HG03469 (cell line): ENCODE results near the gene GSTM2.
A peak's percentile ranks its signal among the peaks of the same experiment; 100 is the strongest.
"Not testable (repeated sequence)": the region's sequence is repeated elsewhere in the genome, so short reads cannot be mapped to it uniquely, and the experiment has no call there.

ENCODE experiments used
- ATAC-seq: cut with Tn5 transposase; IDR thresholded peaks from one replicate; pipeline ENCODE4 v1.9.1; 2021; ENCODE audit warnings: mild to moderate bottlenecking, moderate library complexity, moderate number of reproducible peaks; ENCODE audit not compliant: unreplicated experiment

GSTM2 gene

GRCh38 chr1:109673861-109674260 lies 6.0 kb downstream of the GSTM2 start:
- ATAC-seq = not testable (repeated sequence)

DNA sequence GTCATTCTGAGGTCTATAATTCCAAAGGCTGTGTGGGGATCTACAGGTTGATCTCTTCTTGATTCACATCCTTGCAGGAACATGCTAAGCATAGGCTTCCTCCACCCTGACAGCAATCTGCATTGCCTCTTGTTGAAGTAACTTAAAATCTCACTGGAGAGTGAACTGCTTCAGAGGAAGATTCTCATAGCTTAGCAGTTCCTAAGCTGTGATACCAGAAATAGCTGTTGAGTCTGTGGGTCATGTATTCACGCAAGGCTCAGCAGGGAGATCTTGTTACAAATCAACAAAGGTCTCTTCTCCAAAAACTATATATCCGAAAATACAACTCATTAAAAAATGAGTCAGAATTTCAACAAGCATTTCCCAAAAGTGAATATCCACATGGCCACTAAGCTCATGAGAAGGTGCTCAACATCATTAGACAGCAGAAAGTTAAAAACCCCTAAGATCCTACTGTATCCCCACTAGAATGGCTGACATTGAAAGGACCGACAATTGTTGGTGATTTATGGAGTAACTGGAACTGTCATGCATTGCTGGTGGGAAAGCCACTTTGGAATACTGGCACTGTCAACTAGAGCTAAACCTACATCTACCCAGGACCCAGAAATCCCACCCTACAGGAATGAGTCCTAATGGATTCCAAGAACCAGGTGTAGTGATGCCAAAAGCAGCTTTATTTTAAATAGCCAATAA lies 9.0 kb downstream of the GSTM2 start:
- not testable (repeated sequence) for ATAC-seq

DNA sequence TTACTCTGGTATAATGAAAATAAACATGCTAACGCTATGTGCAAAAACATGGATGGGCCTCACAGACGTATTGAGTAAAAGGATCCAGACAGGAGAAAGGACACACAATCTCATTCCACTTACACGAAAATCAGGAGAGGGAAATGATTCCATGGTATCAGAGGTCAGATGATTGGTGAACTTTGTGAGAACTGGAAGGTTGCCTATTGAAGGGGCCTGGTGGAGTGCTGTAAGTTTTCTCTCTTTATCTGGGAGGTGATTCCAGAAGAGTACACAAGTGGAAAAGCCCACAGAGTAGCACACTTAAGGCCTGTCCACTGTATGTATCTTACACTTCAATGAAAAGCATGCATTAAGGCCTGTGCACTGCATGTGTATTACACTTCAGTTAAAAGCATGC lies 9.6 kb downstream of the GSTM2 start:
- ATAC-seq = no peak

GRCh38 chr1:109678637-109679036 lies 10.8 kb downstream of the GSTM2 start:
- not testable (repeated sequence) for ATAC-seq

GRCh38 chr1:109684777-109685176 lies 16.9 kb downstream of the GSTM2 start:
- not testable (repeated sequence) for ATAC-seq

DNA sequence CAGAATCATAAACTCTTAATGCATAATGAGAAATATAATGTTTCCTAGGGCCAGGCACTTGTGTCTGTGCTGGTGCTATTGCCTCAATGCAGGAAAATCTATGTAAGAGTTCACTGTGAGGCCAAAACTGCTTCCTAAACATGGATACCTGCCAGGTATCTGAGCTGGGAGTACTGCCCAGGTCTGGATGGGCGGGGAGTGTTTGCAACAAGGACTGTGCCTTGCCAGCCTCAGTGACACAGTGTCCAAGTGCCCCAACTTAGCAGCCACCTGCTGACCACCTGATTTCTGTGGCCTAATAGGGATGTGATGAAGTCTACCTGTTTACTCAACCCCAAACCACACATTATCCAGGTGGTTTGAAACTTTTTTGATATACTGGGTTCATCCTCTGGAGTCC lies 17.5 kb downstream of the GSTM2 start:
- ATAC-seq = not testable (repeated sequence)

DNA sequence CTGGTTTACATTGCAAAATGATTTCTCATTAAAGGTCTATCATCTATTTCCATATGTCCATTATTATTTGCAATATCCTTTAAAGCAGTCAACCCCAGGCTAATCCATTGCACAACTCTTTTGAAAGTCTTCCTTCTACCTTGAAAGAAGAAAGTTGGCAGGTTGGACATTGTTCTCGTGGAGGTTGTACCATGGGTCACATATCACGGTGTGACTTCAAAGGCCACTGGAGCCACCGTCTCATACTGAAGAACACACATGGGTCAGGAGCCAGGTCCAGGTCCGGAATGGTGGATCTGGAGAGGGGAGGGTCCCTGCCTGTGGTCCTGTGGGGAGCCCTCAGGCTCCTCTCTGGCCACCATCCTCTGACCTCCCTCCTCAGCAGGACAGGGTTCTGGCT lies 18.0 kb downstream of the GSTM2 start:
- not testable (repeated sequence) for ATAC-seq

DNA sequence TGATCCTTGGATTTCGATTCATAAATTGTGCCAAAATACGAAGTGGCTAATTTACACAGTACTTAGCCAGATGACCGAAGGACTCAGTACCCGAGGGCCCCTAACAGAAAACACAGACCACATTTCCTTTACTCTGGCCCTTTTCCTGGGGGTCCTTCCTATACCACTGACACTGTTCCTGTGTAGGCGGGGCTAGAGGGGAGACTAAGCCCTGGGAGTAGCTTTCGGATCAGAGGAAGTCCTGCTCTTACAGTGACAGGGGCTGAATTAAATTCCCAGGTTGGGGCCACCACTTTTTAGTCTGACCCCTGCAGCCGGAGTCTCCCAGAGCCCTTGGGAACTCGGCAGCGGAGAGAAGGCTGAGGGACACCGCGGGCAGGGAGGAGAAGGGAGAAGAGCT lies 19.3 kb downstream of the GSTM2 start:
- ATAC-seq = not testable (repeated sequence)

GRCh38 chr1:109687641-109688499 lies 20.0 kb downstream of the GSTM2 start, which contains the start of gene GSTM1:
GSTM1 (plus strand) TSS chr1:109687817; CDS start chr1:109687874, 57 bp downstream.
- peak; percentile 91 for ATAC-seq

- no peak for ATAC-seq
Measured at GRCh38 chr1:109689844-109690405, 22.1 kb downstream of the GSTM2 start.

DNA sequence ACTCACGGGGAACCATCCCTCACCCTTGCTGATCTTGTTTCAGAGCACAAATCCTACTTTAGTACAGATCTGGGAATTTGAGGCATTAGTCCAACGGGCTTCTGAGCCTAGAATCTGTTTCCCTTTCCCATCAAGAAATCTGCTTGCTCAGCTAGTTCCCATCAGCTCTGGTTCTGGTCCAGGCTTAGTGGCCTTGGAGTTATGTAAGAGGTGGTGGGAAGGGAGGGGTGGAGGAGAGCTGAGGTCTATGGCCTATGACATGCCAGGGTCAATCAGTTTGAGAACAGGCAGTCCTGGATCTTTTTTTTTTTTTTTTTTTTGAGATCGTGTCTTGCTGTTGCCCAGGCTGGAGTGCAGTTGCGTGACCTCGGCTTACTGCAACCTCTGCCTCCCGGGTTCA lies 23.9 kb downstream of the GSTM2 start:
- ATAC-seq = no peak

DNA sequence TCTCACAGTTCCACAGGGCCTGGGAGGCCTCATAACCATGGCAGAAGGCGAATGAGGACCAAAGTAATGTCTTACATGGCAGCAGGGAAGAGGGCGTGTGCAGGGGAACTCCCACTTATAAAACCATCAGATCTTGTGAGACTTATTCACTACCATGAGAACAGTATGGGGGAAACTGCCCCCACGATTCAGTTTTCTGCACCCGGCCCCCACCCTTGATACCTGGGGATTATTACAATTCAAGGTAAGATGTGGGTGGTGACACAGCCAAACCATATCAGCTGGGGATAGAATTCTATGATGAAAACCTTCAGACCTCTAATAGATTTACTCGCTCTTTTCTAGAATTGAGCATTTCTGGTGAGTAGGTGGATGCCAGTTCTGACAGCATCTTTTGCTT lies 26.5 kb downstream of the GSTM2 start:
- ATAC-seq = not testable (repeated sequence)

DNA sequence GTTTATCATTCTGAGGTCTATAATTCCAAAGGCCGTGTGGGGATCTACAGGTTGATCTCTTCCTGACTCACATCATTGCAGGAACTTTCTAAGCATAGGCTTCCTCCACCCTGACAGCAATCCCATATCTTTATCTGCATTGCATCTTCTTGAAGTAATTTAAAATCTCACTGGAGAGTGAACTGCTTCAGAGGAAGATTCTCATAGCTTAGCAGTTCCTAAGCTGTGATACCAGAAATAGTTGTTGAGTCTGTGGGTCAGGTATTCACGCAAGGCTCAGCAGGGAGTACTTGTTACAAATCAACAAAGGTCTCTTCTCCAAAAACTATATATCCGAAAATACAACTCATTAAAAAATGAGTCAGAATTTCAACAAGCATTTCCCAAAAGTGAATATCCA lies 27.3 kb downstream of the GSTM2 start:
- not testable (repeated sequence) for ATAC-seq

GRCh38 chr1:109697066-109697465 lies 29.2 kb downstream of the GSTM2 start:
- ATAC-seq = no peak

DNA sequence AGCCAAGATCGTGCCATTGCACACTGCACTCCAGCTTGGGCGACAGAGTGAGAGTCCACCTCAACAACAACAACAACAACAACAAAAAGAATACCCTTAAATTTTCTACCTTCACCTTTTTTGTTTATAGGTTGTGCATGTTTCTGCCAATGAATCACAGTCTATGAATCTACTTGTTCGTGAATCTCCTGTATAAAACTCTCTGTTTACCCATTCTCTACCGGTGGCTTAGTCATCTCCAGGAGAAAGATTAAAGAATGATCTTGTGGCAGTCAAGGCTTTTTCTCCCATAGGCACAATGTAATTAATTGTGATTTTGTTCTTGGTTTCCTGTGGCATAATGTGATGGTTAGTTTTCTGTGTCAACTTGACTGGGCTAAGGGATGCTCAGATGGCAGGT lies 30.0 kb downstream of the GSTM2 start:
- ATAC-seq = not testable (repeated sequence)

DNA sequence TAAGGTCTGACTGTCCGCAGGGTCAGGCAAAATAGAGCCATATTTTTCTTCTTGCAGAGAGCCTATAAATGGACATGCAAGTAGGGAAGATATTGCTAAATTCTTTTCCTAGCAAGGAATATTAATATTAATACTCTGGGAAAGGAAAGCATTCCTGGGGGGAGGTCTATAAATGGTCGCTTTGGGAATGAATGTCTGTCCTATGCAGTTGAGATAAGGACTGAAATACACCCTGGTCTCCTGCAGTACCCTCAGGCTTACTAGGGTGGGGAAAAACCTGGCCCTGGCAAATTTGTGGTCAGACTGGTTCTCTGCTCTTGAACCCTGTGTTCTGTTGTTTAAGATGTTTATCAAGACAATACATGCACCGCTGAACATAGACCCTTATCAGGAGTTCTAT lies 35.1 kb downstream of the GSTM2 start:
- ATAC-seq = not testable (repeated sequence)

DNA sequence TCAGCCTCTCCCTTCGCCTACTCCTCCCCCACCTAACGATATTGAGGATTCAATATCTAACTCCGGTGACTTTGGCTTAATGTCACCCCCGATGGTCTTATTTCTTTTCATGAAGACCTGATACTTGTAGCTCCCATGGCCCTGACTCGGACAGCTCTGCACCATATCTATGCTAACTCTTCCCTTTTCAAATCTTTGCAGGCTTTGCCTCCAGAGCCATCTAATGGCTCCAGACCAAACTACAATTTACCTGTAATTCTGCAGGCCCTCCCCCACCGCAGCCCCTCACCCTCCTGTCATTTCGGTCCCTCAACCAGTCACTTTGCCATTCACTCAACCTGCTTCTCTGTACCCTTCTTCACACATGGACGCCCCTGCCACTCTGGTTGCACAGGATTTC lies 36.3 kb downstream of the GSTM2 start:
- ATAC-seq = no peak

DNA sequence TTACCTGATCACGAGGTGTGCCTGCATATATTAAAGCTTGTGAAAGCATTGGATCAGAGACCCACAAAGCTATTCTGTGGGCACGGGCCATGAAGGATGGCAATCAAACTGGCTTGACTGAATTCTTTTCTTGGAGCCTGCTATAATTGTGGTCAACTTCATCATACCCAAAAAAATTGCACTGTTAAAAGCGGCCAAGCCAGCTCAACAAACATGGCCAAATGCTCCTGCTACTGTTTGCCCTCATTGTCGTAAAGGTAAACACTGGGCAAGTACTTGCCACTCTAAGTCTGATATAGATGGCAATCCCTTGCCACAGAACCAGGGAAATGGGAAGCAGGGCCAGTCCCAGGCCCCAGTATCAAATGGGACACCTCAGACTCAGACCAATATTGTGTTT lies 37.6 kb downstream of the GSTM2 start:
- ATAC-seq = no peak

DNA sequence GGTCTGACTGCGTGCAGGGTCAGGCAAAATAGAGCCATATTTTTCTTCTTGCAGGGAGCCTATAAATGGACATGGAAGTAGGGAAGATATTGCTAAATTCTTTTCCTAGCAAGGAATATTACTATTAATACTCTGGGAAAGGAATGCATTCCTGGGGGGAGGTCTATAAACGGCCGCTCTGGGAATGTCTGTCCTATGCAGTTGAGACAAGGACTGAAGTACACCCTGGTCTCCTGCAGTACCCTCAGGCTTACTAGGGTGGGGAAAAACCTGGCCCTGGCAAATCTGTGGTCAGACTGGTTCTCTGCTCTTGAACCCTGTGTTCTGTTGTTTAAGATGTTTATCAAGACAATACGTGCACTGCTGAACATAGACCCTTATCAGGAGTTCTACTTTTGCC lies 41.1 kb downstream of the GSTM2 start:
- not testable (repeated sequence) for ATAC-seq

GRCh38 chr1:109709822-109710221 lies 42.0 kb downstream of the GSTM2 start:
- ATAC-seq = not testable (repeated sequence)

DNA sequence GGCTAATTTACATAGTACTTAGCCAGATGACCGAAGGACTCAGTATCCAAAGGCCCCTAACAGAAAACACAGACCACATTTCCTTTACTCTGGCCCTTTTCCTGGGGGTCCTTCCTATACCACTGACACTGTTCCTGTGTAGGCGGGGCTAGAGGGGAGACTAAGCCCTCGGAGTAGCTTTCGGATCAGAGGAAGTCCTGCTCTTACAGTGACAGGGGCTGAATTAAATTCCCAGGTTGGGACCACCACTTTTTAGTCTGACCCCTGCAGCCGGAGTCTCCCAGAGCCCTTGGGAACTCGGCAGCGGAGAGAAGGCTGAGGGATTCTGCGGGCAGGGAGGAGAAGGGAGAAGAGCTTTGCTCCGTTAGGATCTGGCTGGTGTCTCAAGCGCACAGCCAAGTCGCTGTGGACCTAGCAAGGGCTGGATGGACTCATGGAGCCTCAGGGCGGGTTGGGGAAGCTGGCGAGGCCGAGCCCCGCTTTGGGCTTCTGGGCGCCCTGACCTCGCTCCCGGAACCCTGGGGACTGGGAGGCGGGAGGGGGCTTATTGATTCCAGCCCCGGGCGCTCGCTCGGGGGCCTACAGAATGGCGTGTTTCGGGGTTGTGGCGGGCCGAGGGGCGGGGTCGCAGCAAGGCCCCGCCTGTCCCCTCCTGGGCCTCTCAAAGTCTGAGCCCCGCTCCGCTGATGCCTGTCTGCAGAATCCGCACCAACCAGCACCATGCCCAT lies 43.9 kb downstream of the GSTM2 start, which contains the start of gene GSTM5:
GSTM5 (plus strand) TSS at position 659 of the 728 bp plus-strand sequence; CDS start at position 721, 62 bp downstream.
- not testable (repeated sequence) for ATAC-seq
